ENCODE results near the gene COG4.
A peak's percentile ranks its signal among the peaks of the same experiment; 100 is the strongest.
"Not testable (repeated sequence)": the region's sequence is repeated elsewhere in the genome, so short reads cannot be mapped to it uniquely, and the experiment has no call there.

The COG4 gene

DNA sequence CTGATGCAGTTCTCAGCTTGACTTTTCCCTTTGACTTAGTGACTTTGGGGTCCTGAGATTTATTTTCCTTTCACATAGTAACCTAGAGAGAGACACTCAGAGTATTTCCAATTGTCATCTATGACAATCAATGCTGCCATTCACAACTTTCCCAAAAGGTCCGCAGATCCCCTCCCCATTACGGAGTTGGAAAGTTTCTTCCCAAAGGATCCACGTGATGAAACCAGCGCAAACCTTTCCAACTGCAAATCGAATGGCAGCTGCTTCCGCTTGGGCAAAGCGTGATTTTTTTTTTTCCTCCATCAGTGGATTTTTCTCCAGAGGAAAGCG lies 69.5 kb downstream of the COG4 start:
- DNase-seq, result no peak

- no peak for DNase-seq
Observed at GRCh38 chr16:70453117-70453891, 70.0 kb downstream of the COG4 start.

GRCh38 chr16:70451004-70451340 lies 72.4 kb downstream of the COG4 start:
- not testable (repeated sequence) for DNase-seq

DNA sequence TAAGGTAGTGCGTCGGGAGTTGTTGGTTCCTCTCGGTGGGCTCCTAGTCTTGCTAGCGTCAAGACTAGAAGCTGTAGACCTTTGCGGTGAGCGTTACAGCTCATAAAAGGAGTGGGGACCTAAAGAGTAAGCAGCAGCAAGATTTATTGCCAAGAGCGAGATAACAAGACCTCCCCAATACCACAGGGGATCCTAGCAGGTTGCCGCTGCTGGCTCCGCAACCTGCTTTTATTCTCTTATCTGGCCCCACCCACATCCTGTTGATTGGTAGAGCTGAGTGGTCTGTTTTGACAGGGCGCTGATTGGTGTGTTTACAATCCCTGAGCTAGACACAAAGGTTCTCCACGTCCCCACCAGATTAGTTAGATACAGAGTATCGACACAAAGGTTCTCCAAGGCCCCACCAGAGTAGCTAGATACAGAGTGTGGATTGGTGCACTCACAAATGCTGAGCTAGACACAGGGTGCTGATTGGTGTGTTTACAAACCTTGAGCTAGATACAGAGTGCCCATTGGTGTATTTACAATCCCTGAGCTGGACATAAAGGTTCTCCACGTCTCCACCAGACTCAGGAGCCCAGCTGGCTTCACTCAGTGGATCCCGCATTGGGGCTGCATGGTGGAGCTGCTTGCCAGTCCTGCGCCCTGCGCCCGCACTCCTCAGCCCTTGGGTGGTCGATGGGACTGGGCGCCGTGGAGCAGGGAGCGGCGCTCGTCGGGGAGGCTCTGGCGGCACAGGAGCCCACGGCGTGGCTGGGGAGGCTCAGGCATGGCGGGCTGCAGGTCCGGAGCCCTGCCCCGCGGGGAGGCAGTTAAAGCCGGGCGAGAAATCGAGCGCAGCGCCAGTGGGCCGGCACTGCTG lies 73.0 kb downstream of the COG4 start:
- not testable (repeated sequence) for DNase-seq

DNA sequence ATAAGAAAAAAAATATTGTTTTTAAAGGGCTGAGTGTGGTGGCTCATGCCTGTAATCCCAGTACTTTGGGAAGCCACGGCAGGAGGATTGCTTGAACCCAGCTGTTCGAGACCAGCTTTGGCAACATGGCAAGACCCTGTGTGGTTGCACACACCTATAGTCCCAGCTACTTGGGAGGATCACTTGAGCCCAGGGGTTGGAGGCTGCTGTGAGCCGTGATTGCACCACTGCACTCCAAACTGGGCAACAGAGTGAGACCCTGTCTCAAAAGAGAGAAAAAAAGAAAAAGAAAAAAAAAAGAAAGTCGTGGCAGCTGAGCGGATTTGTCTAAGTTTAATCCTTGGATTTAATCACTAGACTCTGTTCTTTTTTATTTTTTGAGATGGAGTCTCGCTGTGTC lies 75.3 kb downstream of the COG4 start:
- no peak for DNase-seq

DNA sequence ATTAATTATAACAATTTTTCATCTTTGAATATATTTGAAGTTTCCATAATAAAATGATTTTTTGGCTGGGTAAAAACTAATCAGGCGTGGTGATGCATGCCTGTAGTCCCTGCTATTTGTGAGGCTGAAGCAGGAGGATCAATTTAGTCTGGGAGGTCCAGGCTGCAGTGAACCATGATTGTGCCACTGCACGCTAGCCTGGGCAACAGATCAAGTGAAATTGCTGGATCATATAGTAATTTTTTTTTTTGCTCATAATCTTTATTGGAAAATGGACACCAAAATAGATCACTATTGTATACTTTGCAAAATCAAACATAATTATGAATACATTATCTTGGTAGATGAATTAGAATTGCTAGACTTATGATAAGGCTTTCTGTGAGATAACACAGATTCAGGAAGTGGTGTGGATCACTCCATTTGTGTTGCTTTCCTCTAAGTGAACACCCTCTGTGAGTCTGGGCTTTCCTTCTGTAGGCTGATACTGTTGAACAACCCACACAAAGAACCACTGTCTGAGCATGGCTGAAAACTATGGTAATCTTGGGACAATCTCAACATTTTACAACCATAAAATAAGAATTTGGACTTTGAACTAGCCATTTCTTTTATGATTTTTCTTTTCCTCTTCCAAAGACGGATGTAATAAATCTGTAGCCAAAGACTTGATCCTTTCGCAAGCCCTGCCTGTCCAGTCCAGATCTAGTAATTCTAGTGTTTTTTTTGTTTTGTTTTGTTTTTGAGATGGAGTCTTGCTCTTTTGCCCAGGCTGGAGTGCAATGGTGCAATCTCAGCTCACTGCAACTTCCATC lies 78.9 kb downstream of the COG4 start:
- no peak for DNase-seq

- DNase-seq, result no peak
Observed at GRCh38 chr16:70442344-70442743, 81.0 kb downstream of the COG4 start.

- DNase-seq, result no peak
Observed at GRCh38 chr16:70441406-70441990, 81.9 kb downstream of the COG4 start.

DNA sequence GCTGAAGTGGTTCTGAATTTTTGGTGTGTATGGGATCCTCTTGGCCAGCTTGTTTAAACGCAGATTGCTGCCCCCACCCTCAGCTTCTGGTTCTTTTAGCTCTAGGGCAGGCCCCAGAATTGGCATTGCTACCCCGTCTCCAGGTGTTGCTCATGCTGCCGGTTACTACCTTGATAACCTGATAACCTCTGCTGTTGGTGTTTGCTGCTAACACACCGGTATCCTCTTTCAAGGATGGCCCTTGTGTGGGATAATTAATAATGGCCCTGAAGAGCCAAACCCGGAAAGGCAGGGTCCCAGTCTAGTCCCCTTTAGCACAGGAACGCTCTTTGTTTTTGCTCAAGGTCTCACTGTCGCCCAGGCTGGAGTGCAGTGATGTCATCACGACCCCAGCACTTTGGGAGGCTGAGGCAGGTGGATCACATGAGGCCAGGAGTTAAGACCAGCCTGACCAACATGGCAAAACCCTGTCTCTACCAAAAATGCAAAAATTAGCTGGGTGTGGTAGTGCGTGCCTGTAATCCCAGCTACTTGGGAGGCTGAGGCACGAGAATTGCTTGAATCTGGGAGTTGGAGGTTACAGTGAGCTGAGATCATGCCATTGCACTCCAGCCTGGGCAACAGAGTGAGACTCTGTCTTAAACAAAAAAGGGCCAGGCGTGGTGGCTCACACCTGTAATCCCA lies 83.2 kb downstream of the COG4 start:
- no peak for DNase-seq

GRCh38 chr16:70438969-70439862 lies 84.1 kb downstream of the COG4 start, which contains the start of gene ST3GAL2:
TSS of gene ST3GAL2 (minus strand) at chr16:70439100. CDS start at chr16:70398530, 40,570 bp downstream.
- DNase-seq, result peak; percentile 58 to 81

GRCh38 chr16:70438585-70438968 lies 84.8 kb downstream of the COG4 start:
- no peak for DNase-seq

DNA sequence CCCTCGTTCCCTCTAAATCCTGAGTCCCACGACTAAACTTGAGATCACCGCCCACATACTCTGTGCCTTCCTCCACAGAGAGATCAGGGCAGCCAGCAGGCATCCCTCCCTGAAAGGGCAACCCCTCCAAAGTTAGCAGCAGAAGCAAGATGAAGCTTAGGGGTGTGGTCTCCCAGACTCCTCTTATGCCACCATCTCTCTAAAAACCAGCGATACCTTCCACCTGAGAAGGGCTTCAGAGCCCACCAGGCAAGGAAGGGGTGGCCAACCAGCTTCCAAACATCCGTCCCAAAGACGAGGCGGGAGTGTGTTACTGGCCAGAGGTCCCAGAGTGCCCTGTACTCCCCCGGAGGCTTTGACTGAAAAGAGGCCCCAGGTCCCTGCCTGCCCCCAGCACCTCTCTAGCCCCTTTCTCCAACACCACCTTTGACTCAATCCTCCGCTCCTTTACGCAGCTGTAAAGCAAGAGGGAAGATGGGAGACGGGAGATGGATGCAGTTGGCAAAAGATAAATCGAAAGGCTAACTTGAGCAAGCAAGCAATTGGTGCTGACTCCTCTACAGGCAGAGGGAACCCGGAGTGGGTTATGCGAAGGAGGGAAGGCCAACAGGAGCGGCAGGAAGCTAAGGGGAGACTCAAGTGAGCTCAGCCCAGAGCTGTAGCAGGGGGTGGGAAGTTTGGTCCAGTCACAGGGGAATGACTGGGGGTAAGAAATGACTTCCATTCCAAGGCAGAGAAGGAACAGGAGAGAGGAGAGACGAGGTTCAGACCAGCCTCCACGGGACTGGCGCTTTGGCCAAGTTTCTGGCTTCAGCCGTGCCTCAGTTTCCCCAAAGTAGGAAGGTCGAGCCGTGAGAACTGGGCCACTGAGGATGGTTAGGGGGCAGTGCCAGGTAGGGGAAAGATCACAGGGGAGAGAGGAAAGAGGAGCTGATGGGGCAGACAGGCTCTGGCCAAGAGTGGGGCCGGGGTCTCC lies 85.5 kb downstream of the COG4 start:
- no peak for DNase-seq

DNA sequence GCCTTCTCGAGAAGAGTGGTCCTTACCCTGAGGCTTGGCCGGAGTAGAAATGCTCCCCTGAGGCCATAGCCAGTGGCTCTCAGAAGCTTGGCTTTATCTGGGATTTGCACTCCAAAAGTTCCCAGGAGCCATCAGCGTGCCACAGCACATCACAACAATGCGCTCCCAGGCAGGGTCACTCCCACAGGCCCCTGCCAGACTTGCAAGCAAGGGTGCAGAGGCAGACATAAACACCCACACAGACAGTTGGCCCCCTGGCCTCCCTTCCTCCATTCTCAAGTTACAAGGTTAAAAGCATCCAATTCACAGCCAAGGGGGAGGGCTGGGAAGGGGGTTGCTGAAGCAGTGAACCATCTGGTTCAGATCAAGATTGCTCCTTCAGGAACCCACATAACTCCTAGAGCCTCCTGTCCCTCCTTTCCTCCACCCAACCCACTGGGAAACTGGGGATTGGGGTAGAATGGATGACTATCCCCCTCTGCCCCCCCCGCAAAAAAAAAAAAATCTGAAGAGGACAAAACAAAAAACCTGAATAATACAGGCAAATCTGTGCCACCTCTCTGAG lies 86.3 kb downstream of the COG4 start:
- DNase-seq, result no peak

- DNase-seq, result no peak
Observed at GRCh38 chr16:70434484-70435260, 88.7 kb downstream of the COG4 start.

GRCh38 chr16:70433458-70434103 lies 89.8 kb downstream of the COG4 start:
- DNase-seq, result no peak

DNA sequence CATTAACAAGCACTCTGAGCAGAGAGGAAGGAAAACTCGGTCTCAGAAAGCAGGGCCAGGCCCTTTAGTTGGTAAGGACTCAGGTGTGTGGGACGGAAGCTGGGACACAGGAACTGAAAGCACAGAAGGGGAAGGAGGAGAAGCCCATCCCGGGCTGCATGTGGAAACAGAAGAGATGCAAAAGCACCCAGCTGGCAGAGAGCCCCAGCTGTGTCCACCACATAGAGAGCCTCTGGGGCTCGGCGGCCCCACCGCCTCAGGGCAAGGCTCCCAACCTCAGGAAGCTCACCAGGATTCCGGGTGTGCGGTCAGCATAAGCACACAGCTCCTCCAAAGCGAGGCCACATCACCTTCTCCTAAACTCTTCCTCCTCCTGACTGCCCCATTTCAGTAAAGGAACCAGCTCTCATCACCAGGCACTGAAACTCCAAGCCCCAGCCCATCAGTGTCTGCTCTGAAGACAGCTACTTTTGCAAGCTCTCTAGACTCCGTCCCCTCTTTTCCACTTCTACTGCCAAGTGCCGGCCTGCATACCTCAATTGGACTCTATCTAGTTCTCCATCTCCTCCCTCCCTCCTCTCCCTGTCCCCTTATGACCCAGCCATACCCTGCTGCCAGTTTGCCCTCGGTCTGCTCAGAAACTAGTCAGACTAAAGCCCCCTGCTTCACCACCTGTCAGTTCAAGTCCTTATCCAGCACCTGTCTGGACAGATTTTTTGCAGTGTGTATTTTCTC lies 90.5 kb downstream of the COG4 start:
- no peak for DNase-seq

- no peak for DNase-seq
Observed at GRCh38 chr16:70432356-70432722, 91.0 kb downstream of the COG4 start.
